ENCODE data around the gene PLEKHG5.
"Not testable (repeated sequence)": the region's sequence is repeated elsewhere in the genome, so short reads cannot be mapped to it uniquely, and the experiment has no call there.

Gene PLEKHG5

GRCh38 chr1:6463120-6463412 is 28.4 kb downstream of the PLEKHG5 start:
- DNase-seq (ENCODE audit: low spot score): no peak

GRCh38 chr1:6462412-6463119 is 28.9 kb downstream of the PLEKHG5 start:
- DNase-seq (ENCODE audit: low spot score): no peak

GRCh38 chr1:6461538-6462411 is 29.7 kb downstream of the PLEKHG5 start:
- DNase-seq (ENCODE audit: low spot score): no peak

- DNase-seq (ENCODE audit: low spot score): no peak
Observed at GRCh38 chr1:6461051-6461530, 30.4 kb downstream of the PLEKHG5 start.

GRCh38 chr1:6460301-6461050 is 31.0 kb downstream of the PLEKHG5 start:
- DNase-seq (ENCODE audit: low spot score): no peak

GRCh38 chr1:6459850-6460265 is 31.6 kb downstream of the PLEKHG5 start:
- no peak for DNase-seq (ENCODE audit: low spot score)

- no peak for DNase-seq (ENCODE audit: low spot score)
Observed at GRCh38 chr1:6456800-6457466, 34.5 kb downstream of the PLEKHG5 start.

GRCh38 chr1:6455752-6456520 is 35.5 kb downstream of the PLEKHG5 start:
- not testable (repeated sequence) for DNase-seq (ENCODE audit: low spot score)

GRCh38 chr1:6454856-6455751 is 36.4 kb downstream of the PLEKHG5 start:
- no peak for DNase-seq (ENCODE audit: low spot score)

GRCh38 chr1:6453895-6454855 is 37.3 kb downstream of the PLEKHG5 start:
- not testable (repeated sequence) for DNase-seq (ENCODE audit: low spot score)

- no peak for DNase-seq (ENCODE audit: low spot score)
Observed at GRCh38 chr1:6450943-6451373, 40.5 kb downstream of the PLEKHG5 start.

- DNase-seq (ENCODE audit: low spot score): not testable (repeated sequence)
Observed at GRCh38 chr1:6450486-6450885, 41.0 kb downstream of the PLEKHG5 start.

GRCh38 chr1:6450005-6450450 is 41.4 kb downstream of the PLEKHG5 start:
- no peak for DNase-seq (ENCODE audit: low spot score)

GRCh38 chr1:6448749-6449631 is 42.5 kb downstream of the PLEKHG5 start:
- DNase-seq (ENCODE audit: low spot score): no peak

GRCh38 chr1:6447818-6448748 is 43.4 kb downstream of the PLEKHG5 start:
- no peak for DNase-seq (ENCODE audit: low spot score)

GRCh38 chr1:6447016-6447817 is 44.2 kb downstream of the PLEKHG5 start:
- DNase-seq (ENCODE audit: low spot score): no peak
